Neural crest cell (in vitro differentiated cells): ENCODE results near the gene CCDC200. TPM values are rescaled to one million over a fixed set of nuclear protein-coding genes. Genes with fewer than 3 reads are reported as not detected.
"Not testable (repeated sequence)": the region's sequence is repeated elsewhere in the genome, so short reads cannot be mapped to it uniquely, and the experiment has no call there.

Source experiments
- DNase-seq: peaks from one replicate; pipeline ENCODE4 v3.0.0; 2021; ENCODE audit warnings: low read depth, mixed read lengths, low spot score
- H3K27ac Mint-ChIP-seq: one replicate; pipeline ENCODE4 v1.8.0; 2021; ENCODE audit warnings: mild to moderate bottlenecking, mixed read lengths; ENCODE audit not compliant: unreplicated experiment
- H3K27me3 Mint-ChIP-seq: 2 replicates; pipeline ENCODE4 v1.8.0; 2021; ENCODE audit warnings: low read depth, mild to moderate bottlenecking, mixed read lengths
- H3K36me3 Mint-ChIP-seq: 2 replicates; pipeline ENCODE4 v1.8.0; 2021; ENCODE audit warnings: low read depth, mild to moderate bottlenecking, mixed read lengths
- H3K4me1 Mint-ChIP-seq: 2 replicates; pipeline ENCODE4 v1.8.0; 2021; ENCODE audit warnings: mixed read lengths
- H3K4me3 Mint-ChIP-seq: one replicate; pipeline ENCODE4 v1.8.0; 2021; ENCODE audit warnings: mild to moderate bottlenecking, mixed read lengths
- H3K9me3 Mint-ChIP-seq: 2 replicates; pipeline ENCODE4 v1.8.0; 2021; ENCODE audit warnings: mixed read lengths
- total RNA-seq: library from RNA; stranded (reverse); gene quantifications from 2 replicates; pipeline ENCODE4 v1.2.1, GENCODE V29; 2021
- TF ChIP-seq, protein P1 (sequence below): fragments of 200-600 bp; sonication (generic); conservative IDR thresholded peaks from 2 replicates; pipeline ENCODE4 v1.5.0; 2021; ENCODE audit warnings: antibody characterized with exemption, mild to moderate bottlenecking

The CCDC200 gene
- total RNA-seq, 1 donor from 2014 or later: not detected

DNA sequence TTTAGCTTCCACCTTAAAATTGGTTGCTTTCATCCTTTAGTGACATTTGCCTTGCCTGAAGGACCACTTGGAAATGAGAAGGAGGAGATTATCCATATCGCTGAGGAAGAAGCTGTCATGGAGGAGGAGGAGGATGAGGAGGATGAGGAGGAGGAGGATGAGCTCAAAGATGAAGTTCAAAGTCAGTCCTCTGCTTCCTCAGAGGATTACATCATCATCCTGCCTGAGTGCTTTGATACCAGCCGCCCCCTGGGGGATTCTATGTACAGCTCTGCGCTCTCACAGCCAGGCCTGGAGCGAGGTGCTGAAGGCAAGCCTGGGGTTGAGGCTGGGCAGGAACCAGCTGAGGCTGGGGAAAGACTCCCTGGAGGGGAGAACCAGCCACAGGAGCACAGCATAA lies 28.3 kb downstream of the CCDC200 start:
- H3K36me3 Mint-ChIP-seq: peaks cover 4% of the 10 kb centered on the region
- DNase-seq: no peak
- H3K27me3 Mint-ChIP-seq: no peaks in the 10 kb centered on the region
- H3K27ac Mint-ChIP-seq: no peak overlapping the region
- H3K9me3 Mint-ChIP-seq: no peaks in the 10 kb centered on the region
- no peak overlapping the region for H3K4me3 Mint-ChIP-seq
- no peaks in the 10 kb centered on the region for H3K4me1 Mint-ChIP-seq
- TF ChIP-seq, protein P1, sequence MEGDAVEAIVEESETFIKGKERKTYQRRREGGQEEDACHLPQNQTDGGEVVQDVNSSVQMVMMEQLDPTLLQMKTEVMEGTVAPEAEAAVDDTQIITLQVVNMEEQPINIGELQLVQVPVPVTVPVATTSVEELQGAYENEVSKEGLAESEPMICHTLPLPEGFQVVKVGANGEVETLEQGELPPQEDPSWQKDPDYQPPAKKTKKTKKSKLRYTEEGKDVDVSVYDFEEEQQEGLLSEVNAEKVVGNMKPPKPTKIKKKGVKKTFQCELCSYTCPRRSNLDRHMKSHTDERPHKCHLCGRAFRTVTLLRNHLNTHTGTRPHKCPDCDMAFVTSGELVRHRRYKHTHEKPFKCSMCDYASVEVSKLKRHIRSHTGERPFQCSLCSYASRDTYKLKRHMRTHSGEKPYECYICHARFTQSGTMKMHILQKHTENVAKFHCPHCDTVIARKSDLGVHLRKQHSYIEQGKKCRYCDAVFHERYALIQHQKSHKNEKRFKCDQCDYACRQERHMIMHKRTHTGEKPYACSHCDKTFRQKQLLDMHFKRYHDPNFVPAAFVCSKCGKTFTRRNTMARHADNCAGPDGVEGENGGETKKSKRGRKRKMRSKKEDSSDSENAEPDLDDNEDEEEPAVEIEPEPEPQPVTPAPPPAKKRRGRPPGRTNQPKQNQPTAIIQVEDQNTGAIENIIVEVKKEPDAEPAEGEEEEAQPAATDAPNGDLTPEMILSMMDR: no peak

GRCh38 chr17:43199633-43200032 lies 28.8 kb downstream of the CCDC200 start:
- no peak overlapping the region for H3K27ac Mint-ChIP-seq
- no peaks in the 10 kb centered on the region for H3K4me1 Mint-ChIP-seq
- H3K36me3 Mint-ChIP-seq: peaks cover 4% of the 10 kb centered on the region
- no peaks in the 10 kb centered on the region for H3K9me3 Mint-ChIP-seq
- TF ChIP-seq, protein P1: no peak
- DNase-seq: no peak
- H3K27me3 Mint-ChIP-seq: no peaks in the 10 kb centered on the region
- no peak overlapping the region for H3K4me3 Mint-ChIP-seq

DNA sequence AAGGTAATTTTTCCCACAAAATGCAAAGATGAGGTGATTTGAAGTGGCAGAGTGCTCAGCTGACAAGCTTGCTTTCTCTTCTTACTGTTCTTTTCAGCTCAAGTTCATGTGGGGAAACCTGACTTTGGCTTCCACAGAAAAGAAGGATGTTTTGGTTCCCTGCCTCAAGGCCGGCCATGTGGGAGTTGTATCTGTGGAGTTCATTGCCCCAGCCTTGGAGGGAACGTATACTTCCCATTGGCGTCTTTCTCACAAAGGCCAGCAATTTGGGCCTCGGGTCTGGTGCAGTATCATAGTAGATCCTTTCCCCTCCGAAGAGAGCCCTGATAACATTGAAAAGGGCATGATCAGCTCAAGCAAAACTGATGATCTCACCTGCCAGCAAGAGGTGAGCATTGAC lies 35.2 kb downstream of the CCDC200 start:
- H3K4me1 Mint-ChIP-seq: no peaks in the 10 kb centered on the region
- no peak overlapping the region for H3K27ac Mint-ChIP-seq
- H3K9me3 Mint-ChIP-seq: no peaks in the 10 kb centered on the region
- no peaks in the 10 kb centered on the region for H3K27me3 Mint-ChIP-seq
- H3K36me3 Mint-ChIP-seq: no peaks in the 10 kb centered on the region
- TF ChIP-seq, protein P1: no peak
- no peak overlapping the region for H3K4me3 Mint-ChIP-seq
- no peak for DNase-seq

GRCh38 chr17:43186656-43187055 lies 41.8 kb downstream of the CCDC200 start:
- not testable (repeated sequence) for H3K4me3 Mint-ChIP-seq

DNA sequence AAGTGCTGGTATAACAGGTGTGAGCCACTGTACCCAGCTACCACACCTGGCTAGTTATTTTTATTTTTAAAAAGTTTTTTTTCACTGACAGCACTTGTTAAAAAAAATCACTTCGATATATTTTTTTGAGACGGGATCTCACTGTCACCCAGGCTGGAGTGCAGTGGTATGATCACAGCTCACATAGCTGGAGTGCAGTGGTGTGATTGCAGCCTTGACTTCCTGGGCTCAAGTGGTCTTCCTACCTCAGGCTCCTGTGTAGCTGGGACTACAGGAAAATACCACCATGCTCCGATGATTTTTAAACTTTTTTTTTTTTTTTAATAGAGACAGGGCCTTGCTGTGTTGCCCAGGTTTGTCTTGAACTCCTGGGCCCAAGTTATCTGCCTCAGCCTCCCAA lies 44.5 kb downstream of the CCDC200 start:
- H3K27ac Mint-ChIP-seq: no peak overlapping the region
- TF ChIP-seq, protein P1: no peak

More at GRCh38 chr17:43186656-43187055, 41.8 kb downstream of the CCDC200 start:
- not testable (repeated sequence) for H3K4me1 Mint-ChIP-seq, DNase-seq, H3K9me3 Mint-ChIP-seq, H3K27me3 Mint-ChIP-seq, H3K36me3 Mint-ChIP-seq, H3K27ac Mint-ChIP-seq

DNA sequence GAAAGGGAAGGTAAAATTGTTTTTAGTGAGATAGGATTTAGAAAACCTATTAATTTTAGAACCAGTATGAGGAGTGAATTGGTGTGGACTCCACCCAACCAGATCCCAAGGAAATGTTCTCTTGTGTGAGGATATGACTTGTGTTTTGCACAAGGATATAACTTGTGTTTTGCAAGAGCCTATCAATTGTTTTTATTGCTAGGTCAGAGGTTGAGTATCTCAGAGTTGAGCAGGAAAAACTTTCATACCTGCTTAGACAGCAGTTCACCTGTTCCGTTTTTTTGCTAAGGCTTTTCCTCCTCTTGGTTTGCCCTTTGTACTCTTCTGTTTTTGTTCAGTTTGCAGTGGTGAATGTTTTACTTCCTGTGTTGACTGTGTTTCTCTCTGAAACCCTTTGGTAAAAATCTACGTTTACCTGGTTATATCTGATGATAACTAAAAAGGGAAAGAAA lies 52.3 kb downstream of the CCDC200 start:
- peaks cover 10% of the 10 kb centered on the region for H3K4me1 Mint-ChIP-seq
- H3K36me3 Mint-ChIP-seq: peaks cover 2% of the 10 kb centered on the region
- no peak overlapping the region for H3K4me3 Mint-ChIP-seq
- H3K27ac Mint-ChIP-seq: no peak overlapping the region
- H3K27me3 Mint-ChIP-seq: no peaks in the 10 kb centered on the region
- DNase-seq: no peak
- no peaks in the 10 kb centered on the region for H3K9me3 Mint-ChIP-seq
- TF ChIP-seq, protein P1: no peak

More for the DNA sequence above, 44.5 kb downstream of the CCDC200 start:
- peaks cover 8% of the 10 kb centered on the region for H3K36me3 Mint-ChIP-seq
- H3K9me3 Mint-ChIP-seq: no peaks in the 10 kb centered on the region
- H3K4me3 Mint-ChIP-seq: no peak overlapping the region
- H3K4me1 Mint-ChIP-seq: no peaks in the 10 kb centered on the region
- no peaks in the 10 kb centered on the region for H3K27me3 Mint-ChIP-seq
- no peak for DNase-seq
